Natural killer cell (primary cell): Measurements from ENCODE around the gene ARHGAP44. TPM values are rescaled to one million over a fixed set of nuclear protein-coding genes. Genes with fewer than 3 reads are reported as not detected.

Source experiments
- ATAC-seq, 3 donors: fragments of 150-1000 bp in 2 of 3; fragments of 200-7000 bp in 1 of 3; cut with Tn5 transposase; 1 replicate in 1 of 3; 2 replicates in 2 of 3; pipeline ENCODE4 v1.10.0; 2021; ENCODE audit warnings: mild to moderate bottlenecking in 2 of 3, moderate library complexity in 2 of 3
- DNase-seq, 2 donors: peaks; one replicate each; pipeline versions ENCODE4 v3.0.0 to v3.0.0-alpha.2; 2013 to 2021; ENCODE audit warnings: mixed read lengths in 1 of 2
- H3K27ac ChIP-seq: one replicate; pipeline ENCODE4 v1.5.1; 2013; ENCODE audit warnings: mild to moderate bottlenecking, low read length
- H3K27me3 ChIP-seq: one replicate; pipeline ENCODE4 v1.6.1; 2013; ENCODE audit warnings: low read length; ENCODE audit not compliant: control insufficient read depth, insufficient read depth
- H3K36me3 ChIP-seq: one replicate; pipeline ENCODE4 v1.6.1; 2013; ENCODE audit warnings: low read length; ENCODE audit not compliant: control insufficient read depth, insufficient read depth
- H3K4me1 ChIP-seq: one replicate; pipeline ENCODE4 v1.6.1; 2013; ENCODE audit warnings: low read length; ENCODE audit not compliant: control insufficient read depth, insufficient read depth
- H3K4me3 ChIP-seq: one replicate; pipeline ENCODE4 v1.5.1; 2013; ENCODE audit warnings: low read length
- H3K9me3 ChIP-seq: one replicate; pipeline ENCODE4 v1.6.1; 2013; ENCODE audit warnings: low read length; ENCODE audit not compliant: control insufficient read depth, insufficient read depth
- H3K27ac Mint-ChIP-seq, 2 donors: one replicate each; pipeline ENCODE4 v1.8.0; 2022; ENCODE audit warnings: mild to moderate bottlenecking in 2 of 2, mixed read lengths in 2 of 2, moderate library complexity in 1 of 2
- H3K27me3 Mint-ChIP-seq, 2 donors: one replicate each; pipeline ENCODE4 v1.8.0; 2022; ENCODE audit warnings: low read depth in 2 of 2, mixed read lengths in 2 of 2
- H3K36me3 Mint-ChIP-seq: one replicate; pipeline ENCODE4 v1.8.0; 2022; ENCODE audit warnings: mixed read lengths
- H3K4me1 Mint-ChIP-seq, 2 donors: one replicate each; pipeline ENCODE4 v1.8.0; 2022; ENCODE audit warnings: mixed read lengths in 2 of 2
- H3K4me3 Mint-ChIP-seq: one replicate; pipeline ENCODE4 v1.8.0; 2022; ENCODE audit warnings: mild to moderate bottlenecking, moderate library complexity, mixed read lengths
- H3K9me3 Mint-ChIP-seq, 2 donors: one replicate each; pipeline ENCODE4 v1.8.0; 2022; ENCODE audit warnings: mixed read lengths in 2 of 2
- CTCF ChIP-seq: fragments of 200-600 bp; IDR thresholded peaks from one replicate; pipeline ENCODE4 v1.8.0; 2022; ENCODE audit warnings: antibody characterized with exemption
- WGBS: methylation state at CpG from one replicate; pipeline ENCODE4 v1.1.7; 2013; ENCODE audit warnings: missing lambda C conversion rate; ENCODE audit not compliant: insufficient coverage; 5-methylcytosine and 5-hydroxymethylcytosine counted together
- intact Hi-C: fragments of 100-400 bp; cut with micrococcal nuclease; formaldehyde crosslinking; loops from one replicate; pipeline ENCODE4 v1.14.2; 2022
- total RNA-seq, 4 donors: library from RNA; stranded (reverse); fragments of 120-200 nt in 1 of 4; gene quantifications; one replicate each; pipeline versions ENCODE4 v1.2.3 to v1.2.4, GENCODE V29; 2013 to 2022

ARHGAP44 gene
- total RNA-seq, 3 donors from 2014 or later (not counting 1 experiment from before 2014, with no cell fraction given): not detected

- no peaks in the 10 kb centered on the region for H3K4me1 ChIP-seq
- no peaks in the 10 kb centered on the region for H3K36me3 Mint-ChIP-seq
- H3K9me3 Mint-ChIP-seq: peaks cover 0 to 2% of the 10 kb centered on the region in 2 donors
- no peak overlapping the region for H3K4me3 Mint-ChIP-seq
- no peaks in the 10 kb centered on the region for H3K36me3 ChIP-seq
- H3K27ac ChIP-seq: no peak overlapping the region
- H3K27me3 Mint-ChIP-seq: peaks cover 0 to 7% of the 10 kb centered on the region in 2 donors
- ATAC-seq: no peak
- H3K9me3 ChIP-seq: no peaks in the 10 kb centered on the region
- TF ChIP-seq CTCF: no peak
- no peaks in the 10 kb centered on the region for H3K27me3 ChIP-seq
- H3K4me1 Mint-ChIP-seq: no peaks in the 10 kb centered on the region
- WGBS: 86% methylated on average over 2 of the region's 2 CpGs
- intact Hi-C loops: no loop called here
- H3K4me3 ChIP-seq: no peak overlapping the region
- DNase-seq: no peak
- no peak overlapping the region for H3K27ac Mint-ChIP-seq
These were observed 139.4 kb downstream of the ARHGAP44 start for GRCh38 chr17:12928736-12929135.

- Mint-ChIP-seq H3K4me1 (no peaks in the 10 kb centered on the region), H3K36me3 (no peaks in the 10 kb centered on the region), H3K27ac (no peak overlapping the region), H3K9me3 (peaks cover 0 to 4% of the 10 kb centered on the region in 2 donors), H3K4me3 (no peak overlapping the region), H3K27me3 (peaks cover 6 to 14% of the 10 kb centered on the region in 2 donors)
- intact Hi-C loops: no loop called here
- 53% methylated on average over 3 of the region's 3 CpGs for WGBS
- DNase-seq: no peak
- ATAC-seq: no peak
- H3K36me3 ChIP-seq: no peaks in the 10 kb centered on the region
- no peaks in the 10 kb centered on the region for H3K9me3 ChIP-seq
- no peak for TF ChIP-seq CTCF
- H3K27ac ChIP-seq: no peak overlapping the region
- no peaks in the 10 kb centered on the region for H3K4me1 ChIP-seq
- no peak overlapping the region for H3K4me3 ChIP-seq
- no peaks in the 10 kb centered on the region for H3K27me3 ChIP-seq
These were observed 147.2 kb downstream of the ARHGAP44 start for GRCh38 chr17:12936501-12936900.

- H3K27ac ChIP-seq: no peak overlapping the region
- no peaks in the 10 kb centered on the region for H3K27me3 ChIP-seq
- intact Hi-C loops: no loop called here
- no peaks in the 10 kb centered on the region for H3K4me1 Mint-ChIP-seq
- H3K36me3 Mint-ChIP-seq: no peaks in the 10 kb centered on the region
- no peak overlapping the region for H3K4me3 Mint-ChIP-seq
- no peak for ATAC-seq
- no peak for TF ChIP-seq CTCF
- no peaks in the 10 kb centered on the region for H3K4me1 ChIP-seq
- no peaks in the 10 kb centered on the region for H3K9me3 ChIP-seq
- no peaks in the 10 kb centered on the region for H3K36me3 ChIP-seq
- H3K27ac Mint-ChIP-seq: no peak overlapping the region
- peaks cover 0 to 11% of the 10 kb centered on the region in 2 donors for H3K27me3 Mint-ChIP-seq
- H3K9me3 Mint-ChIP-seq: no peaks in the 10 kb centered on the region
- DNase-seq: no peak
- 74% methylated on average over 2 of the region's 2 CpGs for WGBS
- H3K4me3 ChIP-seq: no peak overlapping the region
These were observed 151.4 kb downstream of the ARHGAP44 start for GRCh38 chr17:12940699-12941098.

- intact Hi-C loops: no loop called here
- Mint-ChIP-seq H3K9me3 (peaks cover 0 to 2% of the 10 kb centered on the region in 2 donors), H3K36me3 (no peaks in the 10 kb centered on the region), H3K27ac (no peak overlapping the region), H3K4me1 (no peaks in the 10 kb centered on the region), H3K27me3 (peaks cover 0 to 8% of the 10 kb centered on the region in 2 donors), H3K4me3 (no peak overlapping the region)
- no peak for DNase-seq
- Histone ChIP-seq H3K27me3 (no peaks in the 10 kb centered on the region), H3K36me3 (no peaks in the 10 kb centered on the region), H3K4me1 (no peaks in the 10 kb centered on the region), H3K9me3 (no peaks in the 10 kb centered on the region), H3K27ac (no peak overlapping the region), H3K4me3 (no peak overlapping the region)
- no peak for ATAC-seq
- 90% methylated on average over 4 of the region's 4 CpGs for WGBS
- no peak for TF ChIP-seq CTCF
These were observed 157.7 kb downstream of the ARHGAP44 start for GRCh38 chr17:12947047-12947446.
